CD4-positive, alpha-beta T cell treated with Interleukin-15 for 1 hour (primary cell): ENCODE measurements around the gene CTAGE1.
"Not testable (repeated sequence)": the region's sequence is repeated elsewhere in the genome, so short reads cannot be mapped to it uniquely, and the experiment has no call there.

Source experiments
- DNase-seq: peaks from one replicate; pipeline ENCODE4 v3.0.0-alpha.2; 2020

Gene CTAGE1, protein sequence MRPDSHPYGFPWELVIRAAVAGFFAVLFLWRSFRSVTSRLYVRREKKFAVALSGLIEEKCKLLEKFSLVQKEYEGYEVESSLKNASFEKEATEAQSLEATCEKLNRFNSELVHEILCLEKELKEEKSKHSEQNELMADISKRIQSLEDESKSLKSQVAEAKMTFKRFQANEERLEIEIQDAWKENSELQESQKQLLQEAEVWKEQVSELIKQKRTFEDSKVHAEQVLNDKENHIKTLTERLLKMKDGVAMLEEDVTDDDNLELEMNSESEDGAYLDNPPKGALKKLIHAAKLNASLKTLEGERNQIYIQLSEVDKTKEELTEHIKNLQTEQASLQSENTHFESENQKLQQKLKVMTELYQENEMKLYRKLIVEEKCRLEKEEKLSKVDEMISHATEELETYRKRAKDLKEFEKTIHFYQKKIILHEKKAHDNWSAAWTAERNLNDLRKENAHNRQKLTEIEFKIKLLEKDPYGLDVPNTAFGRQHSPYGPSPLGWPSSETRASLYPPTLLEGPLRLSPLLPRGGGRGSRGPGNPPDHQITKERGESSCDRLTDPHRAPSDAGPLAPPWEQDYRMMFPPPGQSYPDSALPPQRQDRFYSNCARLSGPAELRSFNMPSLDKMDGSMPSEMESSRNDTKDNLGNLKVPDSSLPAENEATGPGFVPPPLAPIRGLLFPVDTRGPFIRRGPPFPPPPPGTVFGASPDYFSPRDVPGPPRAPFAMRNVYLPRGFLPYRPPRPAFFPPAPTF

DNA sequence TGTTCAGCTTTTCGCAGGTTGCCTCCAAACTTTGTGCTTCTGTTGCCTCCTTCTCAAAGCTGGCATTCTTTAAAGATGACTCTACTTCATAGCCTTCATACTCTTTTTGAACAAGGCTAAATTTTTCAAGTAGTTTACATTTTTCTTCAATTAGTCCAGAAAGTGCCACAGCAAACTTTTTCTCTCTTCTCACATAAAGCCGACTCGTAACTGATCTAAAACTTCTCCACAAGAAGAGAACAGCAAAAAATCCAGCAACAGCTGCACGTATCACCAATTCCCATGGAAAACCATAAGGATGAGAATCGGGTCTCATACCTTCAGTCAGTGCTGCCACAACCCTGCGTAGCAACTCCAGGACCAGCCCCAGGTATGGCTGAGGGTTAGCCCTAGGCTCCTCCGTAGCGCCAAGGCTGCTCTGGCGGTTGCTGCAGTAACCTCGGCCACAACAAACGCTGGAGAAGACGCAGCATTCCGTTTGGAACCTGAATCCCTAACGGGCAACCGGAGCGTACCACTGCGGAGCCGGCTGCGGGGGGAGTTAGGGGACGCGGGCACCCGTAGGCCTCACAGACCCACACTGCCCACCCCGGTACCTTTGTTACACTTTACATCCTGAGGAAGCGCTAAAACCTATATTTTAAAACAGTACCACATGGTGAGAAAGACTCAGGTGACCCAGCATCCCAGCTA, at the start of gene CTAGE1:
TSS of gene CTAGE1 (minus strand) at position 420 of the 693 bp plus-strand sequence. CDS start at position 316, 104 bp downstream.
- DNase-seq, result no peak

DNA sequence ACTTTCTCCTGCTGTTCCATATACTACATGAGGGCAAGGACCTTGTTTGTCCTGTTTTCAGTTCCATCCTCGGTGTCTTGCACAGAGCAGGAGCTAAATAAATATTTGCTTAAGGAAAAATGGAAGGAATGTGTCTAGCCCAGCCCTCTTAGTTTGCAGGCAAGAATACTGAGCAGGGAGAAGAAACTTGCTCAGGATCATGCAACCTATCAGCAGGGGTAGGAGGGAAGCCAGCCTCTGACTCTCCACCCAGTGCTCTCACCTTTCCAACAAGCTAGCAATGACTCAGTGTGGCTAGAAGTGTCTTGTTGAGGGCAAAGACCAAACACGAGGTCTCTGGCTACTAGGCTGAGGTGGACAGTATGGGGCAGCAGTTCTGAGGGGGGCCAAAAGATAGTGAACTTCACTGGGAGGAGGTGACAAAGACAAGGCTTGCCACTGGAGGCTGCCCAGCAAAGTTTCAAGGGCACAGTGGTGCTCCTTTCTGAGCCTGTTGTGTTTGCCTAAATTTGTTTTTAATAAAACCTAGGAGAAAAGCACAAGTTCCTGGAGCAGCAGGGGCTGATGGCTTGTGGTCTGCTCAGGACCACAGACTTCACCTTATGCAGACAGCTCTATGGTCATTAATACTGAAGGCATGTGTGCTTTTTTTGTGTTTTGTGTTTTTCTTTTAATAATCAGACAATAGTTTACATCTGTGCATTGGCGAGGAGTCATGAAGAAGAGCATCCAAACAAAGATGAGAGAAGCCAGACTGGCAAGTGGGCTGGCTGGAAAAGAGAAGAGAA, 49.1 kb upstream of the CTAGE1 start:
- no peak for DNase-seq

DNA sequence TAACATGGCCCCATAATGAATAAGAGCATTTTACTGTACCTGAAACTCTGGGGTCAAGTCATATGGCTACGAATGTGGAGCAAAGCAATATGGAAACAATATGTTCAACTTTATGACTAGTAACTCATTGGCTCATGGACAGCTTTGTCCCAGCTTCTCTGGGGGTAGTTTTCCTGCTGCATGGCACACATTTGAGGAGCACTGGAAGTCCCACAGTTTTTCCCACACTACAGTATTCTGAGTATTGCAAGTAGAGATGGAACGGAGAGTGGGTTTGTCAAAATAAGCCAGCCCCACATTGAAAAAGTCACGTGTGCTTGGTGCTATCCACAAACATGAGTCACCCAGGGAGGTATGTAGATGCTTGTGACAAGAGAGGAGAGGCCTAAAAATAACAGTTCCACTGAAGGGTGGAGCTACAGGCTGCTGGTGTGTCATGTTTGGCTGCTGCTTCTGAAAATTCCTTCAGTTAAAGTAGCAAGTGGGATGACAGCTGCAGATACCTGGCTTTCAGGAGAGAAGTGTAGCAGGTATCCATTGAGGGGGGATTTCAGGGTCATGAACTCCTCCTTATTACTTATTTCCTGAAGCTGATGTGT, 48.2 kb upstream of the CTAGE1 start:
- no peak for DNase-seq

DNA sequence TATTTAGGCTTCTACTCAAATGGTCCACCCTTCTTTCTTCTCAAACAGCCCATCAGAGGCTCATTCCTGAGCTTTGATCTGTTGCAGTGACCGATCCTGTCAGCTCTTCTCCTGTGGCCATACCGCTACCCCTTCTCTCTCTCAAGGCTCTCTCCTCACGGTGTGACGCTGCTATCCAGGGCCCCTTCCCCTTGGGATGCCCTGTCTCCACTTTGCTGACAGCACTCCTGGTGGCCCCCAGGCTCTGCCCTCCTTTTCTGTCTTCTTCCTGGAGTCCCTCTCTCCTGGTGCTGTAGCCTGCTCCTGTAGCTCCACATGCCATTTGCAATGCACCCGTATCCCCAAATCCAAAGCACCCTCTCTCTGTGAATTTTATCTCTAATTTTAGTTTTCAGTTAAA, 45.4 kb upstream of the CTAGE1 start:
- DNase-seq, result no peak

DNA sequence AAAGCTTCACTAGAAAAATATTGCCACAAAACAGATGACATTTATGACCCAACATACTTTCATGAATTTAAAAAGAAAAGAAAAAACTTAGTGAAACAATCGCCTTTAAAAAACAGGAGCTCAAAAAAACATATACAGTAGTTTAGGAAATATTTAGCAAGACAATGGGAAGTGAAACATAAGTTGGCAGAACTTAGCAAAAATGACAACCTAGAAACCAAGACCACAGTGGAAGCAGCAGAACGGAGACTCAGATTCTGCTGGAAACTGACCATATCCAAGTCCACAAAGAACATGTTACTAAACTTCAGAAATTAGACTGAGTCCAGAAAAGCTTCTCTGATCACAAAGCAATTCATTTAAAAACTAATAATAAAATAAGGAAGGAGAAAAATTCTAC, 41.8 kb upstream of the CTAGE1 start:
- DNase-seq, result no peak

DNA sequence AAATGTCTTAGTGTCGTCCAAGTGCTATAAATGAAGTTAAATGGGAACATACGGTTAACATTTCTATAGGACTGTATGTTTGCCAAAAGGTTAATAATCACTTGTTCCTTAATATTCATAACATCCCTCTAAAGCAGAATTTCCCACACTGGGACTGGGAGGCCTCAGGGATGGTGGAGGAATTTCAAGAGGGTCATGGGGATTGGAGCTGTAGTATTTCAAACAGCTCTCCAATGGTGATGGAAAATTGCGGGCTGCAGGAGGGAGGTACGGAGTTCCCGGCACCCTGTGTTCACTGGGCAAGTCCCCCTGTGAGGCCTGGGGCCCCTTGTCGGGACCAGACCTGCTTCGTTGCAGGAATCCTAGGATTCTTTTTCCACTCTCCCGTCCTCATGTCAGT, 39.8 kb upstream of the CTAGE1 start:
- no peak for DNase-seq

DNA sequence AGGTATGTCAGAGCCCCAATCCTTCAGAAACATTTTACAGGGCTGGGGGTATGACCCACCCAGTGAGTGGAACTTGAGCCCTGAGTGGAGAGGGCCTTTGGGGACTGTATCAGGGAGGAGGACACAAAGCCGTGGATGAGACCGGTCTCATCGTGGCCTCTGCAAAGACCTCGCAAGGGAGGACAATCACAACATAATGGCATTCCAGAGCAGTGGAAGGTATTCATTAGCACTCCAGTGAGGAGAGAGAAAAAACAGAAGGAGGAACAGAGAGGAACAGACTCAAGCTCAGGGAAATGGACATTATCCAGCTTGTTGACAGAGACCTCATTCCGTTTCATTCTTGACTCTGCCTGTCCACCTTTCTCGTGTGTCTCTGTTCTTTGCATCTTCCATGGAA, 38.8 kb upstream of the CTAGE1 start:
- no peak for DNase-seq

DNA sequence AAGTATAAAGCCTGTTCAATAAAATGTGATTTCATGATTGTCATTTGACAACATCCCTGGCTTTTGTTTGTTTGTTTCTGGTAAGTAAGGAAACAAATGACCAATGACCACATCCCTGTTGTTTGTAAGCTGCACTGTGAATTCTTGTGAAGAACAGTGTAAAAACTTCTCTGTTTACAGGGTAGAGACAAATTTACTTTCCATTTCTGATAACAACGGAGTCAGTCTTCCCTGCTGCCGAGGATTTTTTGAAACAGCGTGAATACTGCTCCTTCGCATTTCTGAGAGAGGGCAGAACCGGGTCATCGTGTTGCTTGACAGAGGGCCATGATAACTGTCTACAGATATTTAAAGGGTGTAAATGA, 38.4 kb upstream of the CTAGE1 start:
- no peak for DNase-seq

DNA sequence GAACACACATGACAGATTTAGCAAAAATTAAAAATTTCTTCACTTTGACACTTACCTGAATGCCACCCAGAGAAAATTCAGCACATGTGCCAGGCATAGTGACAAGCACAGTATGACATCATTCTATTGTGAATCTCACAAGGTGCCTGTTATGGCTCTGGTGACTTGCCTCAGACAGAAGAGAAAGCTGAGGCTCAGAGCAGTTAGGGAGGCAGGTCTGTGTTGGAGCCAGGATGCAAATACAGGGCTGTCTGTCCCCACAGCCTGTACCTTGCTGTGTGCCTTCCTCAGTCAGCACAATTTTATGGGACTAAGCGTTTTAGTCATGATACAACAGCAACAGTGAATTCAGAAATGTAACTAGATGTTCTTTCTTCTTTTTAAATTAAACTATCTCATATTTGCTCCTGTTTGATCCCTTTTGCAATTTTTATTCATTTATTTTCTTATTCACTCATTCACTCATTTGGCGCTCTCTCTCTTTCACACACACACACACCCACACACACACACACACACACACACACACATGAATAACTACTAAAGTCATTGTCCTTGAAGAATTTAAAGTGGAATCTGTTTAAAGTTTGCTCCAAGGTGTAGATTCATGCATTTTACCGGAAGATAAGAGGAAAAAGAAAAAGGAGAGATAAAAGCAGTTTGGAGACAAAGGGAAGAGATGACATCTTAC, 37.9 kb upstream of the CTAGE1 start:
- DNase-seq, result no peak

DNA sequence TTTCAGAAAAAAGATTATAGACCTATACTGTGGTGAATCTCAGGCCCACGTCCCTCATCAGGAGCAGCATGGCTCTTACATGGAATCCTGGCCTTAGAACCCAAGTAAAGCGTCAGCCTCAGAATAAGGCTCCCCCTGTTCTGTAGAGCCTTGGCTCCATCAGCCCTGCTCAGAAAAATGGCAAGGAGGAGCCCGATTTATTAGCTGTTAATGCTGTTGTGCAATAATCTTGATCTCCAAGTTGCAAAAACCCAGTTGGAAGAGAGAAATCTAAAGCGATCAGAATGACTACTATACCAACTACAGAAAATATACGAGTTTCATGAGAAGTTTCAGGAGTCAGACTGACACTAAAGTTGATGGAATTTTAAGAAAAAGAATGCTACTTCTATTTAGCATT, 35.6 kb upstream of the CTAGE1 start:
- DNase-seq, result no peak

DNA sequence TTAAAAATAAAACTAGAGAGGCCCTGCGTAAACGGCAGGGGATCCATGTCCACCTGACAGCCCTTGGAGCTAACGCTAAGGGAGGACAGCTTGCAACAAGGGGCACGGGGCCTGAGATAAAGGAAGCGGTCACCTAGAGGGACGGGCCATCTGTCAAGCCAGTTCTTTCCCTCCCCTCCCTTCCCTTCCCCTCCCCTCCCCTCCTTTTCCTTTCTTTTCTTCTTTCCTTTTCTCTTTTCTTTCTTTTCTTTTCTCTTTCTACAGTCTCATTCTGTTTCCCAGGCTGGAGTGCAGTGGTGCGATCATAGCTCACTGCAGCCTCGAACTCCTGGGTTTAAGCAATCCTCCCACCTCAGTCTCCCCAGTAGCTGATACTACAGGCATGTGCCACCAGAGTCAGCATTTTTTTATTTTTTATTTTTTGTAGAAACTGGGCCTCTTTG, 34.5 kb upstream of the CTAGE1 start:
- no peak for DNase-seq

DNA sequence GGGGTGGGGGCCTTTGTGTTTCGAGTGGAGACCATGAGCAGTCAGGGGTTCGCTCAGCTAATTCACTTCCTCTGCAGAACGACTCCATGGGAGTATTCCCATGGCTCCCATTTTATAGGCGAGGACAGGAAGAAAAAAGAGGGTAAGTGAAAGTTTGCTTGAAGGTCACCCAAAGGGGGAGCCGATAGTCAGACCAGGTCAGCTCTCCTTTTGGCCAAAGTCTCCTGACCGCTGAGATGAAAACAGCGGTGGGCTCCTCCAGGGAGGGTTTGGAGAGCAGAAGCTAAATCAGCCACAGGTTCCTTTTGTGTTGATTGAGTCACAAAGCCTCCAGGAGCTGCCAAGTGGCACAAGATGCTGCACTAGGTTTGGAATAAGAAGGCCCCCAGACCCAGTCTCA, 34.1 kb upstream of the CTAGE1 start:
- DNase-seq, result no peak

DNA sequence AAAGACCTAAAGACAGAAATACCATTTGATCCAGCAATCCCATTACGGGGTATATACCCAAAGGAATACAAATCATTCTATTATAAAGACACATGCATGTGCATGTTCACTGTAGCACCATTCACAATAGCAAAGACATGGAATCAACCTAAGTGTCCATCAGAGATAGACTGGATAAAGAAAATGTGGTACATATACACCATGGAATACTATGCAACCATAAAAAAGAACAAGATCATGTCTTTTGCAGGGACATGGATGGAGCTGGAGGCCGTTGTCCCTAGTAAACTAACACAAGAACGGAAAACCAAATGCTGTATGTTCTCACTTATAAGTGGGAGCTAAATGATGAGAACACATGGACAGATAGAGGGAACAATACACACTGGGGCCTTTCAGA, 33.1 kb upstream of the CTAGE1 start:
- not testable (repeated sequence) for DNase-seq

DNA sequence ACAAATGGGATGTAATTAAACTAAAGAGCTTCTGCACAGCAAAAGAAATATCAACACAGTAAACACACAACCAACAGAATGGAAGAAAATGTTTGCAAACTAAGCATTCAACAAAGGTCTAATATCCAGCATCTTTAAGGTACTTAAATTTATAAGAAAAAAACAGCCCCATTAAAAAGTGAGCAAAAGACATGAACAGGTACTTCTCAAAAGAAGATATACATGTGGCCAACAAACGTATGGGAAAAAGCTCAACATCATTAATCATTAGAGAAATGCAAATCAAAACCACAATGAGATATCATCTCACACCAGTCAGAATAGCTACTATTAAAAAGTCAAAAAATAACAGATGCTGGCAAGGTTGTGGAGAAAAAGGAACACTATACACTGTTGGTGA, 32.6 kb upstream of the CTAGE1 start:
- DNase-seq, result not testable (repeated sequence)

DNA sequence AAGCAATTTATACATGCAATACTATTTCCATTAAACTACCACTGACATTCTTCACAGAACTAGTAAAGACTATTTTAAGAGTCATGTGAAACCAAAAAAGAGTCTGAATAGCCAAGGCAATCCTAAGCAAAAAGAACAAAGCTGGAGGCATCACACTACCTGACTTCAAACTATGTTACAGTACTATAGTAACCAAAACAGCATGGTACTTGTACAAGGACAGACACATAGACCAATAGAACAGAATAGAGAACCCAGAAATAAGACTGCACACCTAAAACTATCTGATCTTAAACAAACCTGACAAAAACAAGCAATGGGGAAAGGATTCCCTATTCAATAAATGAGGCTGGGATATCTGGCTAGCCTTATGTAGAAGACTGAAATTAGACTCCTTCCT, 32.0 kb upstream of the CTAGE1 start:
- not testable (repeated sequence) for DNase-seq

DNA sequence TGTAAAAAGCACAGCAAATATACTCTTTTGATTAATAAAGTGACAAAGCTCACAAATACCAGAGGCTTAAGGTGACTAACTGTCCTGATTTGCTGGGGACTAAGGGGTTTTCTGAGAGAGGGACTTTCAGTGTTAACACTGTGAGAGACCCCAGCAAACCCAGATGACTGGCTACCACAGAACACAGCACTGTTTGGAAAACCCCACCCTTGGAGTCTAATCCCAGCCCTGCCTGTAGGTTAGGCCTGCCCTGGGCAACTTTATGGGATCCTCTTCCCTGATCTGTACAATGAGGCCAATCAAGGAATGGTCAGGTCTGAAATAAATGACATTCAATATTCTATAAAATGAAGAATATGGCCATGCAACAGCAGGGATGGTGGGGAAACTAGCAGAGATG, 30.5 kb upstream of the CTAGE1 start:
- DNase-seq, result no peak

DNA sequence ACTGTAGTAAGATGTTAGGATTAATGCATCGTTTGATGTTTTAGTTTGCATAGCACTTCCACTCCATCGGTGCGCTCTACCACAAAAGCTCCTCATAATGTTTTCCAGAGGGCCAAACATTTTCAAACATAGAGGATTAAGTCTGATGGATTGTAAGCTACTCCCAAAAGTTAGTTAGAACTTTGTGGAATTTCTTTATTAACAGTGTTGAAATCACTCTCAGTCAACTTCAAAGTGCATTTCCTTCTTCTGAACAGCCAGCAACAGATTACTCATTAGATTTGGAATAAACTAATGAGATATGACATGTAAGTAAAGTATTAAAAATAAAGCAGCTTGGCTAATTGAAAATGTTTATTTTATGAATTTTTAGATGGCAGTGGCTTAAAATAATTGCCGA, 30.1 kb upstream of the CTAGE1 start:
- DNase-seq, result no peak

DNA sequence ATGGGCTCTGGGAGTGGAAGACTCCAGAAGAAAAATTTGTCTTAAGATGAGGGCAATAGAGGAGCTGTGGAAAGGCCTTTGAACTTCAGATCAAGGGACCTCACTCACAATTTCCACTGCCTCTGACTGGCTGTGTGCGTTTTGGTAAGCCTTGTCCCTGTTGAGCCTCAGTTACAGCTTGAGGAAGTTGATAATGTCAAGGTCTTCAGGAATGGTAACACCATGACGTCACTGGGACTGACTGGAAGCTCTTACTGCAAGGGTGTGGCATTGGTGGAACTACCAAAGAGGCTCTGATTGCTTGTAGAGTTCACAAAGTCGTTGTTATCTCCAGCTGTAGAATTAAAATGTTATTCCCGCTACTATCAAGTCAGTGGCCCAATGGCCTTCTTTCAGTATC, 29.2 kb upstream of the CTAGE1 start:
- no peak for DNase-seq

DNA sequence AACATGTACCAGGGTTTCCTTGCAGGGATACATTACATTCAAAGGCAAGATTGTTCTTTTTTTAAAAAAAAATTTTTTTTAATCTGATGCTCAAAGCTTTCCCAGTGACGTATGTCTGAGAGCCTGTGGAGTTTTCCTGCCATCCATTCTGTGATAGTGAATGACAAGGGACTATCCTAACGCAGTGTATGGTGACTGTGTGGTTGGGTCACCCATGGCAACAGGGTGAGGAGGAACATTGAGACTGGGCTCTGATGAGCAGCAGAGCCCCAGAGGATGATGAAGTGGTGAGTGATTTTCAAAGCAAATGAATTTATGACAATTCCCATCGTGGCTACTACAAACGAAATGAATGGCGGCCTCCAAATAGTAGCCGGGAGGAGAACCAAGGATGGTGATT, 28.6 kb upstream of the CTAGE1 start:
- DNase-seq, result no peak

DNA sequence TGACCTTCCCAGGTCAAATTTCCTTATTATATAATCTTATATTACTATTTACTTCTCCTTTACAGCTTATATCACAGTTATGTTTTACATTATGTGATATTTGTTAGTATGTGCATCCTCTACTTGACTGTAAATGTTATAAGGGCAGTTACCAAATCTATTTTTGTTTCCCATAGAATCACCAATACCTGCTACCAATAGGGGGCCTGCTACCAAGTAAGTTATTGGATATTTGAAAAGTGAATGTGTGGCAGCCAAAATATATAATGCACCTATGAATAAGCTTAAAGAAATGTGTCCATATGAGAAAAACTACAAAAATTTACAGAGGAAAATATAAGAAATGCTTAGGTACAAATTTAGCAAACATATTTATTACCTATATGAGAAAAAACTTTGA, 23.9 kb upstream of the CTAGE1 start:
- no peak for DNase-seq

DNA sequence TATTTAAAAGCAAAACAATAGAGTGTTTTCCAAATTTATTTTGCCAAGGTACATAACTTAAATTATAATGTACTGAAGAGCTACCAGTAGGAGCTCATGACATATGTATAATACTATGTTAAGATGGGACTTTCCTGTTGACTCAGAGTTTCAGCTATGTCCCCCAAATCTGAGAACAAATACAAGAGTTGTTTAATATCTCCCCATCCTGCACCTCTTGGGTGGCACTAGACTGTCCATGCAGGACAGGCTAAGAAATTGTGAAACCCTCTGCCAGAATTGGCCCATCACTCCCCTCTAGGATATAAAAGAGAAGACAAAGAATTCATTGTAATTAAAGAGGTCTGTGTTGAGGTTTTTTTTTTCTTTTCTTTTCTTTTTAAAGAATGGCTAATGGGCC, 21.7 kb upstream of the CTAGE1 start:
- DNase-seq, result no peak

DNA sequence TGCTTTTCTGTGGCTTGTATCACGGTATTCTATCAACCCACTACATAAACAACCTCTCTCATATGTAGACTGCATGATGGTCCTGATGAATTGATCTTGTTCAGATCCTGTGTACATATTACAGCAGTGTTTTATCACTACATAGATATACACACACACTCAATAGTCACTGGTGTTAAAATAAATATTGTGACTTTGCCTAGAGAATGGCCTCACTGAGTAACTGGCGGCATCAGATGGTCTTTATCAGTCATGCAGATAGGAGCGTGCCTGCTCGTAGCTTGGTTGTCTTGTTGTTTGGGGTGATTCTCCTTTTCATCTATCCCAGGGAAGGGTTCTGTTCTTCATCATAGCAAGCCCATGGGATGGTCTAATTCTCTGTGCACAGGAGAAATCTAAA, 18.4 kb upstream of the CTAGE1 start:
- DNase-seq, result no peak
